ENCODE data around the gene OSBPL6.

The OSBPL6 gene

GRCh38 chr2:178194600-178195389 is 483 bp downstream of the OSBPL6 start (continued):
- TF ChIP-seq ZNF645 (tag by site-specific recombination; IDR thresholded peaks at IDR 0.05) = no peak
- peak; percentile 85 for TF ChIP-seq ZFHX2 (tag by site-specific recombination; conservative IDR thresholded peaks at IDR 0.05)
- peak; percentile 50; the same call in 1 of the 2 replicates for TF ChIP-seq ZNF2 (tag by site-specific recombination; IDR thresholded peaks at IDR 0.05)
- TF ChIP-seq ZIC2 (tag by site-specific recombination; IDR thresholded peaks at IDR 0.05) = peak; percentile 76
- TF ChIP-seq ZNF26 (tag by site-specific recombination; IDR thresholded peaks at IDR 0.05) = no peak
- TF ChIP-seq ZNF266 (tag by site-specific recombination; IDR thresholded peaks at IDR 0.05; ENCODE audit: low read depth) = no peak
- peak; percentile 86 for TF ChIP-seq ZNF335 (tag by site-specific recombination; conservative IDR thresholded peaks at IDR 0.05)
- TF ChIP-seq ZNF677 (tag by site-specific recombination; IDR thresholded peaks at IDR 0.05) = no peak
- no peak for TF ChIP-seq ZNF837 (tag by site-specific recombination; IDR thresholded peaks at IDR 0.05)
- TF ChIP-seq, protein P1, sequence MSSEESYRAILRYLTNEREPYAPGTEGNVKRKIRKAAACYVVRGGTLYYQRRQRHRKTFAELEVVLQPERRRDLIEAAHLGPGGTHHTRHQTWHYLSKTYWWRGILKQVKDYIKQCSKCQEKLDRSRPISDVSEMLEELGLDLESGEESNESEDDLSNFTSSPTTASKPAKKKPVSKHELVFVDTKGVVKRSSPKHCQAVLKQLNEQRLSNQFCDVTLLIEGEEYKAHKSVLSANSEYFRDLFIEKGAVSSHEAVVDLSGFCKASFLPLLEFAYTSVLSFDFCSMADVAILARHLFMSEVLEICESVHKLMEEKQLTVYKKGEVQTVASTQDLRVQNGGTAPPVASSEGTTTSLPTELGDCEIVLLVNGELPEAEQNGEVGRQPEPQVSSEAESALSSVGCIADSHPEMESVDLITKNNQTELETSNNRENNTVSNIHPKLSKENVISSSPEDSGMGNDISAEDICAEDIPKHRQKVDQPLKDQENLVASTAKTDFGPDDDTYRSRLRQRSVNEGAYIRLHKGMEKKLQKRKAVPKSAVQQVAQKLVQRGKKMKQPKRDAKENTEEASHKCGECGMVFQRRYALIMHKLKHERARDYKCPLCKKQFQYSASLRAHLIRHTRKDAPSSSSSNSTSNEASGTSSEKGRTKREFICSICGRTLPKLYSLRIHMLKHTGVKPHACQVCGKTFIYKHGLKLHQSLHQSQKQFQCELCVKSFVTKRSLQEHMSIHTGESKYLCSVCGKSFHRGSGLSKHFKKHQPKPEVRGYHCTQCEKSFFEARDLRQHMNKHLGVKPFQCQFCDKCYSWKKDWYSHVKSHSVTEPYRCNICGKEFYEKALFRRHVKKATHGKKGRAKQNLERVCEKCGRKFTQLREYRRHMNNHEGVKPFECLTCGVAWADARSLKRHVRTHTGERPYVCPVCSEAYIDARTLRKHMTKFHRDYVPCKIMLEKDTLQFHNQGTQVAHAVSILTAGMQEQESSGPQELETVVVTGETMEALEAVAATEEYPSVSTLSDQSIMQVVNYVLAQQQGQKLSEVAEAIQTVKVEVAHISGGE (tag by site-specific recombination; conservative IDR thresholded peaks at IDR 0.05; ENCODE audit: low read depth) = peak; percentile 33; the same call in 1 of the 2 replicates
- TF ChIP-seq ZBTB10 (tag by site-specific recombination; IDR thresholded peaks at IDR 0.05) = no peak
- no peak for TF ChIP-seq TCF7L2 (IDR thresholded peaks at IDR 0.05; ENCODE audit: borderline replicate concordance, low read depth, low read length)
- TF ChIP-seq OVOL3 (tag by site-specific recombination; IDR thresholded peaks at IDR 0.05) = no peak
- TF ChIP-seq, protein P2, sequence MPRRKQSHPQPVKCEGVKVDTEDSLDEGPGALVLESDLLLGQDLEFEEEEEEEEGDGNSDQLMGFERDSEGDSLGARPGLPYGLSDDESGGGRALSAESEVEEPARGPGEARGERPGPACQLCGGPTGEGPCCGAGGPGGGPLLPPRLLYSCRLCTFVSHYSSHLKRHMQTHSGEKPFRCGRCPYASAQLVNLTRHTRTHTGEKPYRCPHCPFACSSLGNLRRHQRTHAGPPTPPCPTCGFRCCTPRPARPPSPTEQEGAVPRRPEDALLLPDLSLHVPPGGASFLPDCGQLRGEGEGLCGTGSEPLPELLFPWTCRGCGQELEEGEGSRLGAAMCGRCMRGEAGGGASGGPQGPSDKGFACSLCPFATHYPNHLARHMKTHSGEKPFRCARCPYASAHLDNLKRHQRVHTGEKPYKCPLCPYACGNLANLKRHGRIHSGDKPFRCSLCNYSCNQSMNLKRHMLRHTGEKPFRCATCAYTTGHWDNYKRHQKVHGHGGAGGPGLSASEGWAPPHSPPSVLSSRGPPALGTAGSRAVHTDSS (tag by site-specific recombination; IDR thresholded peaks at IDR 0.05) = no peak
- TF ChIP-seq ZNF394 (tag by site-specific recombination; IDR thresholded peaks at IDR 0.05; ENCODE audit: borderline replicate concordance) = 0 out of 2 replicates have a peak, but pooled peaks have one; percentile 22
- no peak for TF ChIP-seq ZNF433 (tag by site-specific recombination; IDR thresholded peaks at IDR 0.05; ENCODE audit: low read depth)
- no peak for TF ChIP-seq WT1 (tag by site-specific recombination; IDR thresholded peaks at IDR 0.05)
- no peak for TF ChIP-seq SP3 (tag by site-specific recombination; IDR thresholded peaks at IDR 0.05)
- no peak for TF ChIP-seq ZNF510 (tag by site-specific recombination; IDR thresholded peaks at IDR 0.05; ENCODE audit: insufficient replicate concordance)
- TF ChIP-seq SCRT2 (tag by site-specific recombination; IDR thresholded peaks at IDR 0.05) = no peak
- no peak for TF ChIP-seq ZNF747 (tag by site-specific recombination; IDR thresholded peaks at IDR 0.05)
- no peak for TF ChIP-seq ZFP41 (tag by site-specific recombination; IDR thresholded peaks at IDR 0.05; ENCODE audit: borderline replicate concordance)
- TF ChIP-seq REPIN1 (tag by site-specific recombination; IDR thresholded peaks at IDR 0.05; ENCODE audit: low read depth) = no peak
- TF ChIP-seq, protein P3, sequence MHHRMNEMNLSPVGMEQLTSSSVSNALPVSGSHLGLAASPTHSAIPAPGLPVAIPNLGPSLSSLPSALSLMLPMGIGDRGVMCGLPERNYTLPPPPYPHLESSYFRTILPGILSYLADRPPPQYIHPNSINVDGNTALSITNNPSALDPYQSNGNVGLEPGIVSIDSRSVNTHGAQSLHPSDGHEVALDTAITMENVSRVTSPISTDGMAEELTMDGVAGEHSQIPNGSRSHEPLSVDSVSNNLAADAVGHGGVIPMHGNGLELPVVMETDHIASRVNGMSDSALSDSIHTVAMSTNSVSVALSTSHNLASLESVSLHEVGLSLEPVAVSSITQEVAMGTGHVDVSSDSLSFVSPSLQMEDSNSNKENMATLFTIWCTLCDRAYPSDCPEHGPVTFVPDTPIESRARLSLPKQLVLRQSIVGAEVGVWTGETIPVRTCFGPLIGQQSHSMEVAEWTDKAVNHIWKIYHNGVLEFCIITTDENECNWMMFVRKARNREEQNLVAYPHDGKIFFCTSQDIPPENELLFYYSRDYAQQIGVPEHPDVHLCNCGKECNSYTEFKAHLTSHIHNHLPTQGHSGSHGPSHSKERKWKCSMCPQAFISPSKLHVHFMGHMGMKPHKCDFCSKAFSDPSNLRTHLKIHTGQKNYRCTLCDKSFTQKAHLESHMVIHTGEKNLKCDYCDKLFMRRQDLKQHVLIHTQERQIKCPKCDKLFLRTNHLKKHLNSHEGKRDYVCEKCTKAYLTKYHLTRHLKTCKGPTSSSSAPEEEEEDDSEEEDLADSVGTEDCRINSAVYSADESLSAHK (tag by site-specific recombination; IDR thresholded peaks at IDR 0.05) = no peak
- no peak for TF ChIP-seq ZNF311 (tag by site-specific recombination; IDR thresholded peaks at IDR 0.05; ENCODE audit: borderline replicate concordance)
- TF ChIP-seq ZNF596 (tag by site-specific recombination; IDR thresholded peaks at IDR 0.05) = no peak
- no peak for TF ChIP-seq PRDM1 (tag by site-specific recombination; IDR thresholded peaks at IDR 0.05)

Measured in HEK293 (cell line).